Gastroesophageal sphincter (tissue), 4 donors: Measurements from ENCODE around the gene KIF1A. TPM values are rescaled to one million over a fixed set of nuclear protein-coding genes. Genes with fewer than 3 reads are reported as not detected.

Experiments
- ATAC-seq: fragments of 150-250 bp; one replicate; pipeline ENCODE4 v1.9.1; 2016; ENCODE audit warnings: mild to moderate bottlenecking, moderate library complexity
- H3K27ac ChIP-seq, 4 donors: fragments of 200-600 bp; sonication (generic) in 3 of 4; 1 replicate in 3 of 4; 2 replicates in 1 of 4; pipeline ENCODE4 v1.5.1; 2016 to 2019
- H3K27me3 ChIP-seq: fragments of 200-600 bp; sonication (generic); one replicate; pipeline ENCODE4 v1.5.1; 2019
- H3K36me3 ChIP-seq, 2 donors: fragments of 200-600 bp; sonication (generic); one replicate each; pipeline ENCODE4 v1.5.1; 2019; ENCODE audit warnings: control low read depth in 1 of 2
- H3K4me1 ChIP-seq, 3 donors: fragments of 200-600 bp; sonication (generic); 1 replicate in 2 of 3; 2 replicates in 1 of 3; pipeline ENCODE4 v1.5.1; 2016 to 2019; ENCODE audit warnings: control low read depth in 2 of 3
- H3K4me3 ChIP-seq, 2 donors: fragments of 200-600 bp; sonication (generic); one replicate each; pipeline ENCODE4 v1.5.1; 2019; ENCODE audit warnings: mild to moderate bottlenecking in 1 of 2, moderate library complexity in 1 of 2
- H3K9me3 ChIP-seq, 3 donors: fragments of 200-600 bp; sonication (generic); one replicate each; pipeline ENCODE4 v1.5.1; 2017 to 2019; ENCODE audit warnings: control low read depth in 2 of 3
- EP300 ChIP-seq: sonication (generic); formaldehyde crosslinking; IDR thresholded peaks from one replicate; pipeline ENCODE4 v1.6.1; 2017; ENCODE audit warnings: antibody characterized with exemption, mild to moderate bottlenecking
- POLR2A ChIP-seq, 2 donors: fragments of 450-650 bp; IDR thresholded peaks; one replicate each; pipeline ENCODE4 v1.6.1; 2017; ENCODE audit warnings: antibody characterized with exemption in 2 of 2, mild to moderate bottlenecking in 2 of 2, moderate library complexity in 1 of 2
- POLR2AphosphoS5 ChIP-seq: sonication (generic); formaldehyde crosslinking; IDR thresholded peaks from one replicate; pipeline ENCODE4 v1.6.1; 2017; ENCODE audit warnings: antibody characterized with exemption
- WGBS, 2 donors: methylation state at CpG; one replicate each; pipeline ENCODE4 v1.1.5; 2018; ENCODE audit warnings: low coverage in 1 of 2; 5-methylcytosine and 5-hydroxymethylcytosine counted together
- total RNA-seq, 4 donors: library from RNA; depleted of rRNA; stranded (reverse); fragments of >200 nt; gene quantifications; one replicate each; pipeline ENCODE4 v1.1.0, GENCODE V29; 2016
- TF ChIP-seq, protein P1 (sequence below), 4 experiments: fragments of 200-600 bp in 2 of 4; fragments of 450-650 bp in 2 of 4; sonication (generic) in 1 of 4; IDR thresholded peaks; one replicate each; pipeline ENCODE4 v1.5.1; 2017 to 2019; ENCODE audit warnings: antibody characterized with exemption in 4 of 4, mild to moderate bottlenecking in 2 of 4, moderate library complexity in 2 of 4

KIF1A gene
- total RNA-seq, 4 donors from 2014 or later, result 0.62 to 2.3 (median 1.6) TPM

DNA sequence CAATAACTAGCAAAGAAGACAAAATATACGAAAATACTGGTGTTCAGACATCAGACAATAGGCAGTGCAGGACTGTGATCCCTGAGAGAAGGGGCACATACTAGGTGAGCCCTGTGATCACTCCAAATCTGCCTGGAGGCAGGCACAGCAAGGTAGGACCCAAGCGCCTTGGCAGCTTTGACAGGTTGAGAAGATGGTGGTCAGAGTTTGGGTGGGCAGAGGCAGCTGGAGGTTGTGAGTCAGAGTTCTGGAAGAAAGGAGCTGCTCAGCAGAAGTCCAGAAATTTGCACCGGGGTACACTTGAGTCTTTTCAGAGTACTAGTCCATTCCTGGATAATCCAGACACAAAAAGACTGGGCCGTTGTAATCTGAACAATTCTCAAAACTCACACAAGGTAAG, 14.0 kb downstream of the KIF1A start:
- Histone ChIP-seq H3K36me3 (no peaks in the 10 kb centered on the region), H3K4me3 (no peak overlapping the region), H3K27ac (no peak overlapping the region), H3K27me3 (peaks cover 29% of the 10 kb centered on the region), H3K4me1 (no peaks in the 10 kb centered on the region), H3K9me3 (peaks cover 0 to 7% (median 0%) of the 10 kb centered on the region in 3 donors)
- TF ChIP-seq EP300 (no peak), POLR2A (IDR thresholded peaks at IDR 0.05) (no peak), POLR2AphosphoS5 (no peak)
- TF ChIP-seq, protein P1, sequence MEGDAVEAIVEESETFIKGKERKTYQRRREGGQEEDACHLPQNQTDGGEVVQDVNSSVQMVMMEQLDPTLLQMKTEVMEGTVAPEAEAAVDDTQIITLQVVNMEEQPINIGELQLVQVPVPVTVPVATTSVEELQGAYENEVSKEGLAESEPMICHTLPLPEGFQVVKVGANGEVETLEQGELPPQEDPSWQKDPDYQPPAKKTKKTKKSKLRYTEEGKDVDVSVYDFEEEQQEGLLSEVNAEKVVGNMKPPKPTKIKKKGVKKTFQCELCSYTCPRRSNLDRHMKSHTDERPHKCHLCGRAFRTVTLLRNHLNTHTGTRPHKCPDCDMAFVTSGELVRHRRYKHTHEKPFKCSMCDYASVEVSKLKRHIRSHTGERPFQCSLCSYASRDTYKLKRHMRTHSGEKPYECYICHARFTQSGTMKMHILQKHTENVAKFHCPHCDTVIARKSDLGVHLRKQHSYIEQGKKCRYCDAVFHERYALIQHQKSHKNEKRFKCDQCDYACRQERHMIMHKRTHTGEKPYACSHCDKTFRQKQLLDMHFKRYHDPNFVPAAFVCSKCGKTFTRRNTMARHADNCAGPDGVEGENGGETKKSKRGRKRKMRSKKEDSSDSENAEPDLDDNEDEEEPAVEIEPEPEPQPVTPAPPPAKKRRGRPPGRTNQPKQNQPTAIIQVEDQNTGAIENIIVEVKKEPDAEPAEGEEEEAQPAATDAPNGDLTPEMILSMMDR (IDR thresholded peaks at IDR 0.05), result no peak
- no peak for ATAC-seq
- 60 to 80% methylated on average over 1 to 3 of the region's 4 CpGs for WGBS, 2 donors

DNA sequence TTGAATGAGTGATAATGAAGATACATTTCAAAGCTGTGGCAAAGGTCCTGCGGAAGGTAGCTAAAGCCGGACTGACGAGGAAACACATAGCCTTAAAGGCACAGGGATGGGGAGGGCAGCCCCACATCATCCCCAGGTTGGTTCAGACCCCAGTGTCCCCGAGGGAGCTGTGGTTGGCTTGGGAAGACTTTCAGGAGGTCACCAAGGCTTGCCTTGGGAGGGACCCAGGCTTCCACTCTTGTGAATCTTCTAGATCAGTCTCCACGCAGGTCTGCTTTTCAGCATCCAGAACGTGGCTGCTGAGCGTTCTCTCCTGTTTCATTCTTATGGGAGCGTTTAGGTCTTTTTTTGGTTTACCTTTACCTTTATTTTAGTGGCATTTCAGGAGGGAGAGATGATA, 16.8 kb downstream of the KIF1A start:
- Histone ChIP-seq H3K9me3 (peaks cover 0 to 7% (median 0%) of the 10 kb centered on the region in 3 donors), H3K4me3 (no peak overlapping the region), H3K27me3 (peaks cover 46% of the 10 kb centered on the region), H3K4me1 (peaks cover 0 to 8% (median 0%) of the 10 kb centered on the region in 3 donors), H3K27ac (no peak overlapping the region), H3K36me3 (no peaks in the 10 kb centered on the region)
- ATAC-seq, result no peak
- no peak for TF ChIP-seq POLR2AphosphoS5
- no peak for TF ChIP-seq POLR2A (IDR thresholded peaks at IDR 0.05)
- TF ChIP-seq EP300, result no peak
- TF ChIP-seq, protein P1 (IDR thresholded peaks at IDR 0.05), result no peak
- 74 to 92% methylated on average over 4 to 8 of the region's 8 CpGs for WGBS, 2 donors

DNA sequence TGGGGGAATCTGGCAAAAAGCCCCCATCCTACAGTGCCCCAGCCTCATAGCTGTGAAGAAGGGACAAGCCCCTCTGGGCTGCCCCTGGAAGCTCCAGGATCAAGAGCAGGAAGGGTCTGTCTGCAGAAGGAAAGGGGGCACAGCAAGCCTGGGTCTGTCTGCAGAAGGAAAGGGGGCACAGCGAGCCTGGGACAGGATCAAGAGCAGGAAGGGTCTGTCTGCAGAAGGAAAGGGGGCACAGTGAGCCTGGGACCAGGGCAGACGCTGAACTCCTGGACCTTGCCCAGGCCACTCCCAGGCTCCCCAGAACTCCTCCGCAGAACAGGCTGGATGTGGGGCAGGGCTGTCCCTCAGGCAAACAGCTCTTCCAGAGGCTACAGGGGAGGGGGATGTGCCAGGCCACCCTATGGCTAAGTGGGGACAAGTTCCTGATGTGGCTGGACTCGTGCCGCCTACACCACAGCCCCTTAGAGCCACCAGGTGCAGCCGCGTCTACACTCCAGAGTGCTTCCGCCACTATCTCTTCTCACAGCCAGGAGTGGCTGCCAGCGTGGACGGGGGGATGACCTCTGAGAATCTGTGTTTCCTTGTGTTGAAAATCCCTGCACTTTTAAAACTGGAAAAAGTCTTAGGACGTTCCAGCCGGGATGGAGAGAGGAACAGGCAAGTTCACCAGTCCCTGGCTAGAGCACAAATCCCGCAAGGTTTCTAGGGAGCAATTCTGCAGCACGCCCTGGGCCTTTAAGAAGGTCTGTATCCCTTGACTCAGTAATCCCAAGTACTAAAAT, 20.8 kb downstream of the KIF1A start:
- TF ChIP-seq POLR2A (IDR thresholded peaks at IDR 0.05) (no peak), EP300 (no peak), POLR2AphosphoS5 (no peak)
- TF ChIP-seq, protein P1 (IDR thresholded peaks at IDR 0.05), result no peak
- H3K36me3 ChIP-seq, result no peaks in the 10 kb centered on the region
- H3K4me1 ChIP-seq, result peaks cover 0 to 8% (median 0%) of the 10 kb centered on the region in 3 donors
- H3K27ac ChIP-seq, result no peak overlapping the region
- no peak for ATAC-seq
- H3K27me3 ChIP-seq, result peaks cover 73% of the 10 kb centered on the region
- H3K9me3 ChIP-seq, result no peaks in the 10 kb centered on the region
- 38 to 80% methylated on average over 1 to 8 of the region's 14 CpGs for WGBS, 2 donors
- no peak overlapping the region for H3K4me3 ChIP-seq

DNA sequence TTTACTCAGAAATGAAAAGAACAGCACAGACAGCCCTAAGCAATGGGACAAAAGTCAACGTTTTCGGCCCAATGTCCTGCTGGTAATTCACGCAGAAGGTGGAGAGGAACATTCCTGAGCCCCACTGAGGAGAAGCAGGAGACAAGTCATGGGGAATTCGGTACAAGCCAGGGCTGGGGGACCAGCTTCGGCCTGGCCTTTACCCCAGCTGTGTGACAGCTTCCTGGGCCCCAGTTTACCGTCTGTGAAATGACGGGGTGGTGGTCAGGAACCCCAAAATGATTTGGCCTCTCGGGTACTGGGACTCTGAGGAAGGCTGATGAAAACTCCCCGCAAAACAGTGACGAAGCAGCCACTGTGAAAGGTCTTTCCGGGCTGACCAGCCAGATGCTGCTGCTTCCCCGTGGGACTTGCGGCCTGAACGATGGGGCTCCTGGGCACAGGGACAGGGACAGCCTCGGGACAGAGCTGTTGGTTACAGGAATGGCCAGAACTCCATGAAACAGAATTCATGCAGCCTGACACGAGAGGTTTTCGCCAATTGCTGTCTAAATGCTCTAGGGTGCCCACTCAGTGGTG, 21.6 kb downstream of the KIF1A start:
- H3K4me1 ChIP-seq, result peaks cover 0 to 8% (median 0%) of the 10 kb centered on the region in 3 donors
- H3K36me3 ChIP-seq, result no peaks in the 10 kb centered on the region
- ATAC-seq, result no peak
- no peaks in the 10 kb centered on the region for H3K9me3 ChIP-seq
- 88 to 90% methylated on average over 6 to 8 of the region's 17 CpGs for WGBS, 2 donors
- peaks cover 72% of the 10 kb centered on the region for H3K27me3 ChIP-seq
- H3K27ac ChIP-seq, result no peak overlapping the region
- no peak overlapping the region for H3K4me3 ChIP-seq
- TF ChIP-seq POLR2AphosphoS5 (no peak), POLR2A (IDR thresholded peaks at IDR 0.05) (no peak), EP300 (no peak)
- TF ChIP-seq, protein P1 (IDR thresholded peaks at IDR 0.05), result no peak
